ENCODE data around the gene TLR7.

Gene TLR7

GRCh38 chrX:12891915-12892506, 25.1 kb downstream of the TLR7 start:
- no peak for DNase-seq

DNA sequence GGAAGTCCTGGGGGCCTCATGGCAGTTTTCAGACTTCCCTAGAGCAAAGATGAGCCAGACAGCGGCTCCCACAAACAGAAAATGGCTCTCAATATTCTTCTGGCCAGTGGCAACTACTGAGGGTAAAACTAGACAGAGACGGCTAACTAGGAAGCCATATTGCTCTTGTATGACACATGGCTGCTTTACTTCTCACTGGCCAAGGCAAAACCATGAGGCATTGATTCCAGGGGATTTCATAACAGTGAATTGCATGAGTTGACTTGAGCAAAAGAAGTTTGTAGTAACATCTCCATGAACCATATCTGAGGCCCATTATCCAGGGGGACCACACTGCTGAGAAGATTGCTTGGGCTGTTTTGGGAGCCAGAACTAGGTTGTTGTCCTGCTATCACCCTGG, 25.8 kb downstream of the TLR7 start:
- no peak for DNase-seq

DNA sequence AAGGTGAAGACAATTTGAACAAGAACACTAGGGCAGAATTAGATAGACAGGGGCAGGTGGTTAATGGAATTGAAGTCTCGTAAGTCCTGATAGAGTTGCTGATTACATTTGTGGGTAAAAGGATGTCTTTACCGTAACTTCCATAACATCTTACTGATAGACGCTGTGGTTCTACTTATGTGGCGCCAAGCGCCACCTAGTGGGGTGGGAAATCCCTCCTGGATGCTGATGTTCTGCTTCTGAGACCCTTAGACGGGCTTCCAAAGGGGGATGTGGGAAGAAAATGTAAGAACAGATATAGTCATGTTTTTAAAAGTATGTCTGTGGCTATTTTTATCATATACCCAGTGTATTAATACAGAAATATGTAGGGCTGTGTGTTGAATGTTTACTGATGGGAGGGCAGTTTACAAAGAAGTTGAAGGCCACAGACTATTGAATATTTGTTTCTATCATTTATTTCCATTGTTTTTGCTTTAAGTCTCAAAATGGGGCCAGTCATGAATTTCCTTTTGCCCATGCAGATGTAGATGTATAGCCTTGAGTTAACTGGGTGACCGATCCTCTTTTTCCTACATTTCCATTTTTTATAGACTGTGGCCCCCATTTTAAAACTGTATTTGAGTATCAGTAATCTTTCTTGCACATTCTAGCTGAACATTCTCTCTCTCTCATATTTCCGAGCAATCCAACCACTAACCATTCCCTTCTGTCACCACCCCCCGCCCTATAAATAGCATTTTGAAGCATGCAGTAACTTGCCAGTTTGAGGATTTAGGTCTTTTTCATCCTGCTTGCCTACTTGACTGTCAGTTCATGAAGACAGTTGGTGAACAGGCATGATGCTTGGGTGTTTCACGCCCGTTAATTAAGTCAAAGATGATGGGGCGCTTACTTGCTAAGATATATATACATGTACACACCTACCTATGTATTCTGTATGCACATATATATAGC, 27.5 kb downstream of the TLR7 start:
- no peak for DNase-seq

GRCh38 chrX:12895866-12896265, 29.0 kb downstream of the TLR7 start:
- no peak for DNase-seq

DNA sequence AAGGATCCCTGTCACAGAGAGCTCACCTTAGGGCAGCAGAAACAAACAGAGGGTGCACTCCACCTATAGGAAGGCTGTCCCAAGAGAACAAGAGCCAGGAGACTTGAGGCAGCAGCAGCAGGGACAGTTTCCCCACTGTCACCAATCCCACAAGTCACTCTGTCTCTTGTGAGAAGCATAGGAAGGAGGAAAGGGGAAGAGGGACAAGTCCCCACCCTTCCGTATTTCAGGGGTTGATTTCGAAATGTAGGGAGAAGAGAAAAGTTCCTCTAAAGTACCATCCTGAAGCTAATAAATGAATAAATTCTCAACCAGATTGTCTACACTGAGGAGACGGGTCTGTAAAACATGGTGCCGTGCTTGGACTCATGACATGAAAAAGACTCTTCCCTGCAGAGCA, 30.1 kb downstream of the TLR7 start:
- no peak for DNase-seq

DNA sequence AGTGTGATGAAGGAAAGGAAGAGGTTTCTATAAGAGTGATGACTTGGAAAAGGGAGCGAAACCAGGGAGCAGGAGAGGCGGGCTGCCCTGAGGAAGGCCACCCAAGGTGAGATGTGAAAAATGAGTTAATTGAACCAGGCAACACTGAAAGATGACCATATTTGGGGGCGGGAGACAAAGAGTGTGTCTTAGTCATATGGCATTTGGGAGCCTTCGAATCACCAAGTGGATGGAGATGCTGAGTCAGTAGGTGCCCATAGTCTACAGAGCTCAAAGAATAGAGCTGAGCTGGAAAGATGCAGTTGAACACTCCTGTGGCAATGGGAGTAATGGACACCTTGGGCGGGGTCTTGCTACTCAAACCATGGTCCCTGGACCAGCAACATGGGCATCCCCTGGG, 31.2 kb downstream of the TLR7 start:
- no peak for DNase-seq

- DNase-seq: no peak
Measured at GRCh38 chrX:12899506-12899905, 32.6 kb downstream of the TLR7 start.

DNA sequence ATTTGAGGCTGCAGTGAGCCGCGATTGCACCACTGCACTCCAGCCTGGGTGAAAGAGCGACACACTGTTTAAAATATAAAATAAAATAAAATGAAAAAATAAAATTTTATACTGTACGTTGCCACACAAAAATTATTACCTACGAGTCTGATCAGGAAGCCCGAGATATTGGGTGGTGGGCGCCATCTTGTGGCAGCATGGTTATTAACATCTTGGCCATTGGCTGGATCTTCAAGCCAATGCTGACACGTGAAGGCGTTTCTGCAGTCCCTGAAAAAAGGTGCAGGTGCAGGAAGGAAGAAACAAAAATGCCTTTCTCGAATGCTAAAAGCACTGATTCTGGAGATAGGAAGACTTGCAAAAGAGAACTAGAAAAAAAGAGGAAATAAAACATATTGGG, 34.6 kb downstream of the TLR7 start:
- DNase-seq: peak; percentile 24

GRCh38 chrX:12903646-12904045, 36.8 kb downstream of the TLR7 start:
- no peak for DNase-seq

- no peak for DNase-seq
Measured at GRCh38 chrX:12906046-12906761, 39.3 kb downstream of the TLR7 start, which contains the start of gene TLR8. TLR8 (plus strand) TSS chrX:12906620; CDS start chrX:12906707, 87 bp downstream.

DNA sequence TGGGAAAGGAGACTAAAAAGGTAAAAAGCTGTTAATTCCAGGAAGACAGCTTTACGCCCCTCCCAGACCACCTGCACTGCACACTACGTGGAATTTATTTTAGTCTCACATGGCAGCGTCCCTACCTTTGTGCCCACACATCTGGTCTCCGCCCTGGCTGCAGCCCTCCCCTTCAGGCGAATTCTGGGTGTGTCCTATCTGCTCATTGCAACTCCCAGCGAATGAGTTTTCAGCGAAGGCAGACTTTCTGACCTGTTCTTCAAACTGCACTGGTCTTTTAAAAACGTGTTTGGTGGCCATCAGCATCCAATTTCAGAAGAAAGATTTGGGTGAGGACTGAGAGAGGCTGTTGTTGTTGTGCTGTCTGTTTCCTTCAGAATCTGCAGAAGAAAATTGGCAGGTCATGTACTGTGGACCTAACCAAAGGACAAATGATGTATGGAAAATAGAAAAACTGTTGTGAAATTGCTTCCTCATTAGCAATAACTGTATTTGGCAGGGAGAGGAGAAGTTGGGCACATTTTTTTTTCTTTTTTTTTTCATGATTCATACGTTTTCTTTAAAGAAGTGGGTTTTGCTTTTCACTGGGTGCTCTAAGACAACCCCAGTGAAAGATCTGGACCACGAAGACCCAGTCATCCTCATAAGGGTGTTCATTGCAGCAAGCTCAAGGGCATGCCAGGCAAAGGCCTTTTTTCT, 43.7 kb downstream of the TLR7 start:
- DNase-seq: no peak

DNA sequence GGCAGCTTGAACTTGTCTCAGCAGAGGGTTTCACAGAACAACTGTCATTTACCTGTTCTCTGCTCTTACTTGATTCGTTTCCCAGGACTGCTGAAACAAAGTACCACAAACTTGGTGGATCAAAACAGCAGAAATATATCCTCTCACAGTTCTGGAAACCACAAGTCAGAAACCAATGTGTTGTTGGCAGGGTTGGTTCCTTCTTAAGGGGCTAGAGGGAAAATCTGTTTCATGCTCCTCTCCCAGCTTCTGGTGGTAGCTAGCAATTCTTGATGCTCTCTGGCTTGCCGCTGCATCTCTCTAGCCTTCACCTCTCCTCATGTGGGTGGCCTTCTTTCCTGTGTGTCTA, 44.2 kb downstream of the TLR7 start:
- DNase-seq: no peak

- no peak for DNase-seq
Measured at GRCh38 chrX:12912791-12913482, 46.1 kb downstream of the TLR7 start.

- no peak for DNase-seq
Measured at GRCh38 chrX:12917753-12918152, 50.9 kb downstream of the TLR7 start.

DNA sequence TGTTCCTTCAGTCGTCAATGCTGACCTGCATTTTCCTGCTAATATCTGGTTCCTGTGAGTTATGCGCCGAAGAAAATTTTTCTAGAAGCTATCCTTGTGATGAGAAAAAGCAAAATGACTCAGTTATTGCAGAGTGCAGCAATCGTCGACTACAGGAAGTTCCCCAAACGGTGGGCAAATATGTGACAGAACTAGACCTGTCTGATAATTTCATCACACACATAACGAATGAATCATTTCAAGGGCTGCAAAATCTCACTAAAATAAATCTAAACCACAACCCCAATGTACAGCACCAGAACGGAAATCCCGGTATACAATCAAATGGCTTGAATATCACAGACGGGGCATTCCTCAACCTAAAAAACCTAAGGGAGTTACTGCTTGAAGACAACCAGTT, 52.2 kb downstream of the TLR7 start:
- no peak for DNase-seq

DNA sequence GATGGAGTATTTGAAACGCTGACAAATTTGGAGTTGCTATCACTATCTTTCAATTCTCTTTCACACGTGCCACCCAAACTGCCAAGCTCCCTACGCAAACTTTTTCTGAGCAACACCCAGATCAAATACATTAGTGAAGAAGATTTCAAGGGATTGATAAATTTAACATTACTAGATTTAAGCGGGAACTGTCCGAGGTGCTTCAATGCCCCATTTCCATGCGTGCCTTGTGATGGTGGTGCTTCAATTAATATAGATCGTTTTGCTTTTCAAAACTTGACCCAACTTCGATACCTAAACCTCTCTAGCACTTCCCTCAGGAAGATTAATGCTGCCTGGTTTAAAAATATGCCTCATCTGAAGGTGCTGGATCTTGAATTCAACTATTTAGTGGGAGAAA, 52.7 kb downstream of the TLR7 start:
- DNase-seq: no peak

DNA sequence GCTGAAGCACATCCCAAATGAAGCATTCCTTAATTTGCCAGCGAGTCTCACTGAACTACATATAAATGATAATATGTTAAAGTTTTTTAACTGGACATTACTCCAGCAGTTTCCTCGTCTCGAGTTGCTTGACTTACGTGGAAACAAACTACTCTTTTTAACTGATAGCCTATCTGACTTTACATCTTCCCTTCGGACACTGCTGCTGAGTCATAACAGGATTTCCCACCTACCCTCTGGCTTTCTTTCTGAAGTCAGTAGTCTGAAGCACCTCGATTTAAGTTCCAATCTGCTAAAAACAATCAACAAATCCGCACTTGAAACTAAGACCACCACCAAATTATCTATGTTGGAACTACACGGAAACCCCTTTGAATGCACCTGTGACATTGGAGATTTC, 54.1 kb downstream of the TLR7 start:
- DNase-seq: no peak

DNA sequence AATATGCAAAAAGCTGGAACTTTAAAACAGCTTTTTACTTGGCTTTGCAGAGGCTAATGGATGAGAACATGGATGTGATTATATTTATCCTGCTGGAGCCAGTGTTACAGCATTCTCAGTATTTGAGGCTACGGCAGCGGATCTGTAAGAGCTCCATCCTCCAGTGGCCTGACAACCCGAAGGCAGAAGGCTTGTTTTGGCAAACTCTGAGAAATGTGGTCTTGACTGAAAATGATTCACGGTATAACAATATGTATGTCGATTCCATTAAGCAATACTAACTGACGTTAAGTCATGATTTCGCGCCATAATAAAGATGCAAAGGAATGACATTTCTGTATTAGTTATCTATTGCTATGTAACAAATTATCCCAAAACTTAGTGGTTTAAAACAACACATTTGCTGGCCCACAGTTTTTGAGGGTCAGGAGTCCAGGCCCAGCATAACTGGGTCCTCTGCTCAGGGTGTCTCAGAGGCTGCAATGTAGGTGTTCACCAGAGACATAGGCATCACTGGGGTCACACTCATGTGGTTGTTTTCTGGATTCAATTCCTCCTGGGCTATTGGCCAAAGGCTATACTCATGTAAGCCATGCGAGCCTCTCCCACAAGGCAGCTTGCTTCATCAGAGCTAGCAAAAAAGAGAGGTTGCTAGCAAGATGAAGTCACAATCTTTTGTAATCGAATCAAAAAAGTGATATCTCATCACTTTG, 55.2 kb downstream of the TLR7 start:
- DNase-seq: no peak

DNA sequence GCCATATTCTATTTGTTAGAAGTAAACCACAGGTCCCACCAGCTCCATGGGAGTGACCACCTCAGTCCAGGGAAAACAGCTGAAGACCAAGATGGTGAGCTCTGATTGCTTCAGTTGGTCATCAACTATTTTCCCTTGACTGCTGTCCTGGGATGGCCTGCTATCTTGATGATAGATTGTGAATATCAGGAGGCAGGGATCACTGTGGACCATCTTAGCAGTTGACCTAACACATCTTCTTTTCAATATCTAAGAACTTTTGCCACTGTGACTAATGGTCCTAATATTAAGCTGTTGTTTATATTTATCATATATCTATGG, 55.7 kb downstream of the TLR7 start:
- no peak for DNase-seq

DNA sequence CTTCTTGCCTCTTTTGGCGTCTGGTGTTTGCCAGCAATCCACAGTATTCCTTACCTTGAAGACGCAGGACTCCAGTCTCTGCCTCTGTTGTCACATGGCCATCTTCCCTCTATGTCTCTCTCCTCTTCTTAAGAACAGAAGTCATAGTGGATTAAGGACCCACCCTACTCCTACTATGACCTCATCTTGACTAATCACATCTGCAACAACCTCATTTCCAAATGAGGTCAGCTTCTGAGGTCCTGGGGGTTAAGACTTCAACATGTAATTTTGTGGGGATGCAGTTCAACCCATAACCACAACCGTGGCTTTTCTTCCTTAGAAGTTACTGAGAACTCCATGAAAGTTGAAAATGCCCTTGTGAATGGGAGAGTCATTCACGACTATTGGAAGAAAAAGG, 62.8 kb downstream of the TLR7 start:
- no peak for DNase-seq

DNA sequence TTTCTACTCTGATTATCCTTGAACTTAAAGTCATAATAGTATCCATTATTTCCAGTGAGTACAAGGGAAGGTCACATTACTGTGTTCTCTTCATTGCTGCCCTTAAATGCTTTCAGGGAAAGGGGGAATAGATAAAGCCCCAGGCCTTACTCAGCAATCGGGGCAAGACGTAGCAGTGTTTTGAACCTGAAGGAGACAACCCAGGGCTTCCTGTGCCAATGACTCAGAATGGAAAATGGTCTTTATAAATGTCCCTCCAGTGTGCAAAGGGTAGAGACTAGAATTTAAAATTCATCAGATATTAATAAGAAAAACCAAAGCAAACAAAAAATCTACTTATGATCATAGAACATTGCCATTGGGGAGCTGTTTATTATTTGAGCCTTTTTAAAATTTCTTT, 63.3 kb downstream of the TLR7 start:
- DNase-seq: no peak

DNA sequence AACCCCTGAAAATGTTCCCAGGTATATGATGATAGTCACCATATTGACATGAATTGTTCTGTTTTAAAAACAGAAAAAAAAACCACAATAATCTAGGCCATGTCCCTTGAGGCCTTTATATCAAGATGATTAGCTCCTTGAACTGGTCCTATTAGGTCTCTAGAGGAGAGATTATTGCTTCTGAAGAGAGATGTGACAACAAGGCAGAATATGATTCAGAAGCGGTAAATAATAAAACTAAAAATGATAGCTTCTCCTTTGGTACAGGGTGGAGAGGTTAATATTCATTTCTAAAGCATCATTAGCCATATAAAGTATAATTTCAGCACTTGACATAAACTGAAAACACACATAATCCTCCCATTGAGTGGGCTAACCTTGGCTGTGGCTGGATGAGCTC, 65.4 kb downstream of the TLR7 start:
- no peak for DNase-seq
